GM18520 (cell line): Measurements from ENCODE around the gene CPT1C.

Source experiments
- ATAC-seq: cut with Tn5 transposase; IDR thresholded peaks from one replicate; pipeline ENCODE4 v1.9.1; 2021; ENCODE audit not compliant: unreplicated experiment

CPT1C gene

GRCh38 chr19:49681830-49682229 is 9.1 kb upstream of the CPT1C start:
- ATAC-seq = no peak

GRCh38 chr19:49682274-49682673 is 8.6 kb upstream of the CPT1C start:
- ATAC-seq = no peak

GRCh38 chr19:49683814-49684250 is 7.1 kb upstream of the CPT1C start:
- no peak for ATAC-seq

GRCh38 chr19:49684251-49684982 is 6.5 kb upstream of the CPT1C start:
- no peak for ATAC-seq

DNA sequence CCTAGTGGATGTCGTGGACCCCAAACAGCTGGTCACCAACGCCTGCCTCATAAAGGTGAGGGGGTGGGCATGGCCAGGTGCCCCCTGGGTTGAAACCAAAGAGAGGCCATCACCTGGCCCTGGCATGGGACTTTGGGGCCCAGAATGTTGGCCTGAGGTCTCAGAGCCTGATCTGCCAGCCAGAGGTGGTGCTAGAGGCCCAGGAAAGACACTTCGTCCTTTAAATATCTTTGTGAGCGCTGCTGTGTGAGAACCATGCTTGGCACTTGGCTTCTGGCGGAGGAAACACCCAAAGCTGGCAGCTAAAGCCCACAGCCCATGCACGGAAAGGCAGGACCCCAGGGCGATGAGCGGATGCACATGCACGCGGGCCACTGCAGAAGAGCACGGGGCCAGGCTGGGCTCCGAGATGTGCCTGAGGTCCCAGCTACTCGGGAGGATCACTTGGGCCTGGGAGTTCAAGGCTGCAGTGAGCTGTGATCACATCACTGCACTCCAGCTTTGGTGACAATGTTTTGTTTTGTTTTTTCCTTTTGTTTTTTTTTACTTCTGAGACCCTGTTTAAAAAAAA is 5.8 kb upstream of the CPT1C start:
- ATAC-seq = no peak

DNA sequence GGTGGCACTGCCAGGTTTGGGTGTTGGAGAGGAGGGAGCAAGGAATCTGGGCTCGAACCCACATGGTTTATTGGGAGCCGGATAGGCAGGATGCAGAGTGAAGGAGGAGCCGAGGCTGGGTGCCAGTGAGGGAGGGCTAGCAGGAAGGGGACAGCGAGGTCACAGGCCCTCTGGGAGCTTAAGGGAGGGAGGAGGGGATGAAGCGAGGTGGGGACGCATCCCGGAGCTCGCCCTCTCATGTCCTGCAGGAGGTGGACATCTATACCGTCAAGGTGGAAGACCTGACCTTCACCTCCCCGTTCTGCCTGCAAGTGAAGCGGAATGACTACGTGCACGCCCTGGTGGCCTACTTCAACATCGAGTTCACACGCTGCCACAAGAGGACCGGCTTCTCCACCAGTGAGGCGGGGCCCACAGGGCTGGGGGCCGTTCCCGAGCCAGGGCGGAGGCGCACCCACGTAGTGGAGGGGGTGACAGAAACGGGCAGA is 5.0 kb upstream of the CPT1C start:
- ATAC-seq = no peak

- no peak for ATAC-seq
Measured at GRCh38 chr19:49686503-49687088, 4.3 kb upstream of the CPT1C start.

GRCh38 chr19:49687150-49687549 is 3.8 kb upstream of the CPT1C start:
- no peak for ATAC-seq

DNA sequence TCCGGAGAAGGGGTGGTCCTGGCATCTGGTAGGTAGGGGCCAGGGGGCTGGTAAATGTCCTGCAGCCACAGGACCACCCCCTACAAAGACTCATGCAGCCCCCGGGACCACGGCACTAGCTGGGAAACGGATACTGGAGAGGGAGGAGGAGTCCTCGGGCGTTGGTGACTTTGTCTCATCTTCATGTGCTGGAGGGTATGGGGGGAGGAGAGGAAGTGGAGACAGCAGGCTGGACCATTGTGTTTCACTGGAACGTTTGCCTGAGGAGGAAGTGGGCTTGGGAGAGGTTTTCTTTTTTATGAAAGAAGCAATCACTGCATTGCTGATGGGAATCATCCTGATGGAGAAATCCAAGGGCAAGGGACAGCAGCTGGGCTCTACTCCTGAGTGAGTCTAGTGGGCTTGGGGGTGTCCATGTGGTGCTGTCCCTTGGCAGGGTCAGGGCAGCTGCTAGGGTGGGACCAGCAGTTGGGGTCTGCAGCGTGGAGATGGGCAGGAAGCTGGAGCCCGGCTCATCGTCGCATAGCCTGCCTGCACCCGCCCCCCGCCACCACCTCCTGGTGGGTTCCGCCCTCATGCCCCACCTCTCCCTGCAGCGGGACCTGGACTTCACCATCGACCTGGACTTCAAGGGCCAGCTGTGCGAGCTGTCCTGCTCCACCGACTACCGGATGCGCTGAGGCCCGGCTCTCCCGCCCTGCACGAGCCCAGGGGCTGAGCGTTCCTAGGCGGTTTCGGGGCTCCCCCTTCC is 3.2 kb upstream of the CPT1C start:
- ATAC-seq = no peak

DNA sequence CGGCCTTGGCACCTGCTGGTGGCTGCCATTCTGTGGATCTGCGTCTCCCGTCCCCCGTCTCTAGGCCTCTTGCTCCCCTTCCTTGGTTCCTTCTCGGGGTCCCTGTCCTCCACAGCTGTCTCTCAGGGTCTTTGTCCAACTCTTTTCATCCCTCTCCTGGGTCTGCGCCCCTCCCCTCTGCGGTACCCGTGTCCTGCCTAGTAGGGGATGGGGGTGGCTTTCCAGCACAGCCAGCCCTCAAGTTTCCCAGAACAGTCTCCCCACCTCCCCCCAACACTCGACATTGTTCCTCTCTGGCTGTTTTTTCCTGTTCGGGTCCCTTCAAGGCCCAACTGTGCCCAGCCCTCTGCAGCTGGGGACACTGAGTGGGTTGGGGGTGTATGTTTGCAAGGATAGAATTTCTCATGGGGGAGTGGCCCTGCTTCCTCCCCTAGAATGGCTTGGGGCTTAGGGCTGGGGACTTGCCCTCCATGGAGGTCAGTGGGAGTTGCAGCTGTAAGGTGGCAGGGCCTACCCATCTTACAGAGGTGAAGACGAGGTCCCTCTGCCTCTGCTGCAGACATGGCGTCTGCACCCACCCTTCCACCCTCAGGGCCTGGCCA is 2.3 kb upstream of the CPT1C start:
- ATAC-seq = no peak

GRCh38 chr19:49689133-49690078 is 1.5 kb upstream of the CPT1C start, which contains the start of gene ADM5:
Gene ADM5 (plus strand): TSS chr19:49689594. CDS start chr19:49689838, 244 bp downstream.
- no peak for ATAC-seq

- no peak for ATAC-seq
Measured at GRCh38 chr19:49690079-49690655, 749 bp upstream of the CPT1C start.

- ATAC-seq = no peak
Measured at GRCh38 chr19:49691243-49692146, 579 bp downstream of the CPT1C start.

DNA sequence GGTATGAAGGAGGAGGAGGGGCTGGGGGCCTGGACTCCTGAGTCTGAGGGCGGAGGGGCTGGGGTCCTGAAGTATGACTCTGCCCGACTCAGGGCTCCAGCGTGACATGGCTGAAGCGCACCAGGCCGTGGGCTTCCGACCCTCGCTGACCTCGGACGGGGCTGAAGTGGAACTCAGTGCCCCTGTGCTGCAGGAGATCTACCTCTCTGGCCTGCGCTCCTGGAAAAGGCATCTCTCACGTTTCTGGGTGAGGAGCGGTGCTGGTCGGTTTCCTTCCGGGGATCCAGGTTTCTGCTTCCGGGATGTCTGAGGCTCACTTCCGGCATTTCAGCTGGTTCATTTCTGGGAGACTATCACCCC is 1.2 kb downstream of the CPT1C start:
- ATAC-seq = no peak

GRCh38 chr19:49696115-49696514 is 5.2 kb downstream of the CPT1C start:
- ATAC-seq = no peak

DNA sequence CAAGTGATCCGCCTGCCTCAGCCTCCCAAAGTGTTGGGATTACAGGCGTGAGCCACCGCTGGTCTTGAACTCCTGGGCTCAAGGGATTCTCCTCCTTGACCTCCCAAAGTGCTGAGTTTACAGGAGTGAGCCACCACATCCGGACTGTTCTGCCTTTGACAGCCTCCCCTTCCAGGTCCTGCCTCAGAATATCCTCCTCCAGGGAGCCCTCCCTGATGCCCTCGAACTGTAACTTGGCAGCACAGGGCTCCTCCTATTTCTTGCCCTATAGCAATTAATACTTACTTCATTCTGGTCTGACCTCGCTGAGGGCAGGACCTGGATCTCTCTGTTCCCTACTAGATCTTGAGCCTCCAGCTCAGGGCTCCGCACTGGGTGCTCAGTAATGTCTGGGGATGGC is 5.9 kb downstream of the CPT1C start:
- no peak for ATAC-seq

- no peak for ATAC-seq
Measured at GRCh38 chr19:49699364-49699763, 8.4 kb downstream of the CPT1C start.

GRCh38 chr19:49700563-49700962 is 9.6 kb downstream of the CPT1C start:
- no peak for ATAC-seq
